Mucosa of gallbladder (tissue), 1 donor: Measurements from ENCODE around the gene PDE4DIP. TPM values are rescaled to one million over a fixed set of nuclear protein-coding genes. Genes with fewer than 3 reads are reported as not detected.
"Not testable (repeated sequence)": the region's sequence is repeated elsewhere in the genome, so short reads cannot be mapped to it uniquely, and the experiment has no call there.

ENCODE experiments used
- DNase-seq: peaks from one replicate; pipeline ENCODE4 v3.0.0-alpha.2; 2020; ENCODE audit warnings: low spot score
- total RNA-seq: library from RNA; stranded (reverse); gene quantifications from one replicate; pipeline ENCODE4 v1.2.1, GENCODE V29; 2021
- donor health status: DM: no; HTN: no; CAD: no.

PDE4DIP gene
- total RNA-seq, 1 donor from 2014 or later, result 78.2 TPM

DNA sequence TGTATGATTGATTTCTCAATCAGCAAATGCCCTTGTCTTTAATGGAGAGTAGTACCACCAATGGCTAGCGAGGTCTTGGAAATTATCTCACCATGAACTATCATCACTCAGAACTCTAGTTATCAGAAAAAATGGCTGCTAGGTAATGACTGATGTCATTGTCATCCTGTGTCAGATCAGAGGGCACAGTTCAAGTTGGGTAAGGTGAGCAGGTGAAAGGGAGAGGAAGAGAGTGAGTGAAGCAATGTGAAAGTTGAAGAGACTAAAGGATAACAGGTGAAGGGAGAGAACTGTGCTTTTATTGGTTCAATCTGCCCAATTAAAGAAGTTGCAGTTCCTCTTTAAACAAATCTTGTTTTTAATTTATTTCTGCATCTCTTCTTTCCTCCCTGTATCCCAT is 76.8 kb downstream of the PDE4DIP start:
- not testable (repeated sequence) for DNase-seq

DNA sequence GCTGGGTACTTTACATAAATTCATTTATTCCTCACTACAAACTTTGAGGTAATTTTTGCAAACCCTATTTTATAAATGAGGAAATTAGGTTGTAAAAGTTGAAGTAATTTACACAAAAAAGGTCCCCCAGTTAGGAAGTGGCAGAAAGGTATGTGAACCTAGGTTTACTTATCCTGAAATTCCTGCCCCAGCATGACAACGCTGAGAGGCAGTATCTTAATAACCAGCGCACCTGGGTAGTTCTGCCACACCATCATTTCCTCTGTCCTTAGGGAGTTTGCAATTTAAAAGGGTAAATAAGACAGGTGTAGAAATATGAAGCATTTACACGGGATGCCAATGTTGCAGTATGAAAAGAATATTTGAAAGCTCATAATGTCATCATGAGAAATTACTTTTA is 79.6 kb downstream of the PDE4DIP start:
- not testable (repeated sequence) for DNase-seq

DNA sequence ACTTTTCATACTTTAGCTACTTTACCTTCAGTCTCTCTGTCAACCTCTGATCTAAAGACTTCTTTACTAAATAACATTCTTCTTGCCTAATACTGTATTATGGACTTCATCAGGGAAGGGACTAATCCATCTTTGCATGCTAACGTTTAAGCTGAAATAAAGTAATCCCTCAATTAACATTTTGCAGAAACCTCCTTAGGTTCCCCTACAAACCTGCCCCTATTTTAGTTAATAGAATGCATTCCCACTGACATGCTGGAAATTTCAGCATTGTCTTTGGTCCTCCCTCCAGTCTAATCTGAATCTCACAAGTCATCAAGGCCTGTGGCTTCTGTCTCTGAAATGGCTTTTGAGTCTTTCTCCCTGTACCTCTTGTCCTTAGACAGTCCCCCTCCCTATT is 83.4 kb downstream of the PDE4DIP start:
- not testable (repeated sequence) for DNase-seq

DNA sequence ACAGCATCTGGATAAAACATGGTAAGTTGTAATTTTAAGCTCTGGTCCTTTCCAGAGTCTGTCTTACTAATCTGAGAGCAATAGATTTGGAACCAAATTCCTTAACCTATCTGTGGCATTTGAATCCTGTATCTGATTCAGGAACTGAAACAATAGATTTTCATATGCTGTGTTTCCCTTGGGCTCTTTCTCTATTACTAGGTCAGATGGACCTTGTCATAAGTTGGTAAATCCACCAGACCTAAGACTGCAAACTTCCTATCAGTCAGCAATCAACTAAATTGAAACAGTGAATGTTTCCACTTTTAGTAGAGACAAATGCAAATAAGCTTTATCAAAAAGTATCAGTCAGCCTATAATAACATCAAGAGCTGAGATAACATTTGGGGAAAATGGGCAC is 85.0 kb downstream of the PDE4DIP start:
- DNase-seq, result not testable (repeated sequence)

DNA sequence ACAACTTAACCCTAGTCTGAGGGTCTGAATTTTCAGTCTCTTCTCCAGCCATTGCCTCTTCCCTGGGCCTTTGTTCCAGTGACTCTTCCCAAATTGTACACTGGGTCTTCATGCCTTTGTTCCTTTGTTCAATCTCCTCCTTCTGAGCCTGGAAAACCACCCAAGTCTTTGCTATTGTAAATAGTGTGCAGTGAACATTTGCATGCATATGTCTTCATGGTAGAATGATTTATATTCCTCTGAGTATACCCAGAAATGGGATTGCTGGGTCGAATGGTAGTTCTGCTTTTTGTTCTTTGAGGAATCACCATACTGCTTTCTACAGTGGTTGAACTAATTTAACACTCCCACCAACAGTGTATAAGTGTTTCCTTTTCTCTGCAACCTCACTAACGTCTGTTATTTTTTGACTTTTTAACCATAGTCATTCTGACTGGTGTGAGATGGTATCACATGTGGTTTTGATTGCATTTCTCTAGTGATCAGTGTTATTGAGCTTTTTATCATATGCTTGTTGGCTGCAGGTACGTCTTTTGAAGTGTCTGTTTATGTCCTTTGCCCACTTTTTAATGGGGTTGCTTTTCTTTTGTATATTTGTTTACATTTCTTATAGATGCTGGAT is 91.3 kb downstream of the PDE4DIP start:
- DNase-seq, result not testable (repeated sequence)

DNA sequence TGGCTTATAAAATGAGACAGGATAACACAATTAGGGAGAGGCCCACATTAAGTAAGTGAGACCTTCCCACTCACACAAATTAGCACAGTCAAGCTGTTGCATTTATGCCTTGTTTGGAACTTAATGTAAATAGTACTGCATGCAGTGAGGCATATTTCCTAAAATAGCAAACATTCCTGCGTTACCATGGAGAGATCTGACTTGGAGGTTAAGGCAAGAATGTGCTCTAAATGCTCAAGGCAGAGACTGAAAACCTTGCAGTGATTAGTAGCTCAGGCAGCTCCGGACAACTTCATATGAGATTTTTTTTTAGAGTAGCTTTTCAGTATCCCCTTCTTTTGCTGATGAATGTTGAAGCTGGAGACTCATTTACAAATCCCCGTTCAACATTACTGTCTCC is 98.7 kb downstream of the PDE4DIP start:
- DNase-seq, result not testable (repeated sequence)

DNA sequence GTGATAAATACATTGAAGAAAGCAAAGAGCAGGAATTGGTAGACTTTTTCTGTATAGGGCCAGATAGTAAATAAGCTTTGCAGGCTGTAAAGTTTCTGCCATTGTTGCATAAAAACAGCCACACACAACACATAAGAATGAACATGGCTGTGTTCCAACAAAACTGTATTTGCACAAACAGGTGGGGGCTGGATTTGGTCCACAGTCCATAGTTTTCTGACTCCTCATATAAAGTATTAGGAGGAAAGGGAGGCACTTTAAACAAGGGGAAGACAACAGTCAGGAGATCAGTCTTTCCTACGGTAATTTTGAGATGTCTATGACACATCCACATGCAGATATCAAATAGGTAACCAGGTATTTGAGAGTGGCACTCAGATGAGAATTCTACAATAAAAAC is 100.9 kb downstream of the PDE4DIP start:
- DNase-seq, result not testable (repeated sequence)

DNA sequence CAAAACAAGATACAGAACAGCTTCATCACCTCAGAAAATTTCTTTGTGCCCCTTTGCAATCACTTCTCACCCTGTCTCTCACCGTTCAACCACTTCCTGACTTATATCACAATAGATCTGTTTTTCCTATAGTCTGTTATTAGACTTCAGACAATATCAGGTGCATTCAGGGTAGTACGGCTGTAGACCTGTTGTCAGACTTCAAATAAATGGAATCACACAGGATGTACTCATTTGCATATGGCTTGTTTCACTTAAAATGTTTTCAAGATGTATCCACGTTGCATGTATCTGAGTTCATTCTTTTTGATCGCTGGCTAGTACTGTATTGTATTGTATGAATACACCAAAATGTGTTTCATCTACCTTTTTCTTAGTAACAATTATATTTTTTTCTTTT is 104.5 kb downstream of the PDE4DIP start:
- not testable (repeated sequence) for DNase-seq

DNA sequence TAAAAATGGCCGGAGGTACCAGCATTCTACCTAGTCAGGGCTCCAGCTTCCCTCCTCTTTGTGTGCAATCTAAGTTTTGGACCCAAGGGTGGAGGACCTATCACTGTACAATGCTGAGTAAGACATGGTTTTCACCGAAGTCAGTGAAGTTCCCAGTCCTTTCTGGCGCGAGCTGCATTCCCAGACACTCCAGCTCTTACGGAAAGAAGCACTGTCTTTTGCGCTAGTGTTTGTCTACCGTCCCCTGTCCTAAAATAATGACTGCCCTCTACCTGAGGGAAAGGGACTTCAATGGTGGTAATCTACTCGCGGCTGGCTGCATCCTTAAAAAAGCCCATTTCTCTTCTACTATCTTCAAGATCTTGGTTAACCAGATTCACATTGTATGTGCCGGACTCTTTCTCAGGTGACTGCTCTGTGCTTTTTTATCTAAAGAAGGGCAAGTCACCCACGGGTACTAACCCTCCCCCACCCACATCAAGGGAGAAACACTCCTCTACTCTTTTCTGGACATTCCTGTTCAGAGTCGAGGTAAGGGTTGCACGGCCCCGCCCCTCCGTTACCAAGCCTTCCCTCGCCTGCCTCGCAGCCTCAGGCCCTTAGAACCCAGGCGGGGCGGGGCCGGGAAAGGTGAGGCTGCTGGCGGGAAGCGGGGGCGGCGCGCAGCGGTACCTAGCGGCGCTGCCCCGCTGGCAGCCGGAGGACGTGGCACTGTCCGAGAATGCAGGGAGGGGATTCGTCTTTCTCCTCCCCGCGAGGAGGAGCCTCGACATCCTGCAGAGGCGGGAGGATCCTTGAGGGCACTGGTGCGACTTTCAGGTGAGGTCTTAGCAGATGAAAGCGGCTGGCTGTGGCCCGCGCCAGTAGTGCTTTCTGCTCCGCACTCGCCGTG is 107.4 kb downstream of the PDE4DIP start:
- DNase-seq, result peak; percentile 80

DNA sequence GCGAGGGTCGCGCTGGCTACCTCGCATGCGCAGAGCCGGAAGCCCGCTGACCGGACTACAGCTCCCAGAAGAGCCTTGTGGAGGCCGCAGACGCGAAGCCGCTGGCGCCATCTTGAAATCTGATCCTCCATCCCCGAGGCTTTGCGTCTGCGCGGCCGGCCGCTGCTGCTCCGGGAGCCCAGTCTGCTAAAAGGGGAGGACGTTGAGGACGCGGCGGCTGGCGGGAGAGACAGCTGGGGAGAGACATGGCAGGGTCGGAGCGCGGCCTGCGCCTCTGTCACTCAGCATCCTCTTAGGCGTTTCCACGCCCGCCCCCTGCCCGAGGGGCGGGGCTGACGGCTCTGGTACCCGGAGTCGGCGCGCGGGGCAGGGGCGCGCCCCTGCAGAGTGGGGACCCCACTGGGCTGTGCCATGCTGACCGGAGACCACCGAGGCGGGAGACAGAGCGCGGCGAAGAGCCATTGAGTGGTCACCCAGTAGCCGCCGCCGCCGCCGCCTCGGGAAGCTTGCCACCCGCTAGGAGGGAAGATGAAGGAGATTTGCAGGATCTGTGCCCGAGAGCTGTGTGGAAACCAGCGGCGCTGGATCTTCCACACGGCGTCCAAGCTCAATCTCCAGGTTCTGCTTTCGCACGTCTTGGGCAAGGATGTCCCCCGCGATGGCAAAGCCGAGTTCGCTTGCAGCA is 108.2 kb downstream of the PDE4DIP start:
- DNase-seq, result peak; percentile 79

DNA sequence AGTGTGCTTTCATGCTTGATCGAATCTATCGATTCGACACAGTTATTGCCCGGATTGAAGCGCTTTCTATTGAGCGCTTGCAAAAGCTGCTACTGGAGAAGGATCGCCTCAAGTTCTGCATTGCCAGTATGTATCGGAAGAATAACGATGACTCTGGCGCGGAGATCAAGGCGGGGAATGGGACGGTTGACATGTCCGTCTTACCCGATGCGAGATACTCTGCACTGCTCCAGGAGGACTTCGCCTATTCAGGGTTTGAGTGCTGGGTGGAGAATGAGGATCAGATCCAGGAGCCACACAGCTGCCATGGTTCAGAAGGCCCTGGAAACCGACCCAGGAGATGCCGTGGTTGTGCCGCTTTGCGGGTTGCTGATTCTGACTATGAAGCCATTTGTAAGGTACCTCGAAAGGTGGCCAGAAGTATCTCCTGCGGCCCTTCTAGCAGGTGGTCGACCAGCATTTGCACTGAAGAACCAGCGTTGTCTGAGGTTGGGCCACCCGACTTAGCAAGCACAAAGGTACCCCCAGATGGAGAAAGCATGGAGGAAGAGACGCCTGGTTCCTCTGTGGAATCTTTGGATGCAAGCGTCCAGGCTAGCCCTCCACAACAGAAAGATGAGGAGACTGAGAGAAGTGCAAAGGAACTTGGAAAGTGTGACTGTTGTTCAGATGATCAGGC is 108.8 kb downstream of the PDE4DIP start:
- not testable (repeated sequence) for DNase-seq

DNA sequence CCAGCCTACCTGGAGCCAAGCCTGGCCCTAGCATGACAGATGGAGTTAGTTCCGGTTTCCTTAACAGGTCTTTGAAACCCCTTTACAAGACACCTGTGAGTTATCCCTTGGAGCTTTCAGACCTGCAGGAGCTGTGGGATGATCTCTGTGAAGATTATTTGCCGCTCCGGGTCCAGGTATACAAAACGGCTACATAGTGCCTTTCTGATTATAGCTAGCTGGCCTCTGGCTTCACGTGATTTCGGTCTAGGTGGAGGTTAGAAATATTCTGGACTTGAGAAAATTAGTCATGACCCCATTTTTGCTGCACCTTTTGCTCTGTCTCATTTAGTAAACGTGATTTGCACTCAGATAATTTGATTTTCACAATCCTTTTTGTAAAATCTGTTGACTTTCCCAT is 109.5 kb downstream of the PDE4DIP start:
- not testable (repeated sequence) for DNase-seq

DNA sequence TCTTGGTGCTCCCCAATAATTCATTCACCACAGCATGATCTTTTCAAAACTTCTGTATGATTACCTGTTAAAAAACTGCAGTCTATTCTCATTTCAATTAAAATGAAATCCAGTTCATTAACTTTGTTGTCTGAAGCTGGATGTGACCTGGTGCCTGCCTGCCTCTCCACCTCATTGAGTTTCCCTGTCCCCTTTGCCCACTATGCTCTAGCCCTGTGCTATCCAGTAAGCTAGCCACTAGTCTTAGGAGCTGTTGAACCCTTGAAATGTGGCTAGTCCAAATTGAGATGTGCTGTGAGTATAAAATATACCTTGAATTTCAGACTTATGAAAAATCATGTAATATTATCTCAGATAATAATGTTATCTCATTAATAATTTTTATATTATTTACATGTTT is 114.1 kb downstream of the PDE4DIP start:
- DNase-seq, result not testable (repeated sequence)

DNA sequence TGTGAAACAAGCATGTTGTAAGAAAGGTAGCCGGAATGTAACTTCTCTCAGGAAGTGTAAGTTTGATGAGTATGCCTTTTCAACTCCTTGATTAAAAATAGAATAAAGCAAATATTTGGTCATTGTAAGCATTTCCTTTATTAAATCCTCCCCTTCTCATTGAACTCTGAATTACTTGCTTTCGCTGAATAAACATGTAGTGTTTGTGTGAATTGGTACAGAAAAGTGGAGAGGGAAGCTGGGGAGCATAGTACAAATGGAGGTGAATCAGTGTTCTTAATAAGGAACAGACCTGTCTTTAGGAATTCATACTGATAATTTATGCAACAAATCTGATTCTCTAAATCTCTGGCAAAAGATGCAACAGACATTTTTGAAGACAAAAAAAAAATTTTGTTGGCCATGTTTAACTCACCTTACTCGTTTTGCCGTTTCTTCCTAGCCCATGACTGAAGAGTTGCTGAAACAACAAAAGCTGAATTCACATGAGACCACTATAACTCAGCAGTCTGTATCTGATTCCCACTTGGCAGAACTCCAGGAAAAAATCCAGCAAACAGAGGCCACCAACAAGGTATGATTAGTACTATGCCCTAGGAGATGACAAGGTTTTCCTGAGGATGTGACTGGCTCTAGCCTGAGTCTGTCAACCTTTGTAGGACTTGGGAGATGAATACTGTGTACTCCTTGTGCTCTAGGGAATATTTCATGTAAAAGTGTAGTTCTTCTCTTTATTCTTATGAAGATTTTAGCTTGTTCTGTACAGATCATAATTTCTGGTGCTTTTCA is 116.2 kb downstream of the PDE4DIP start:
- not testable (repeated sequence) for DNase-seq

DNA sequence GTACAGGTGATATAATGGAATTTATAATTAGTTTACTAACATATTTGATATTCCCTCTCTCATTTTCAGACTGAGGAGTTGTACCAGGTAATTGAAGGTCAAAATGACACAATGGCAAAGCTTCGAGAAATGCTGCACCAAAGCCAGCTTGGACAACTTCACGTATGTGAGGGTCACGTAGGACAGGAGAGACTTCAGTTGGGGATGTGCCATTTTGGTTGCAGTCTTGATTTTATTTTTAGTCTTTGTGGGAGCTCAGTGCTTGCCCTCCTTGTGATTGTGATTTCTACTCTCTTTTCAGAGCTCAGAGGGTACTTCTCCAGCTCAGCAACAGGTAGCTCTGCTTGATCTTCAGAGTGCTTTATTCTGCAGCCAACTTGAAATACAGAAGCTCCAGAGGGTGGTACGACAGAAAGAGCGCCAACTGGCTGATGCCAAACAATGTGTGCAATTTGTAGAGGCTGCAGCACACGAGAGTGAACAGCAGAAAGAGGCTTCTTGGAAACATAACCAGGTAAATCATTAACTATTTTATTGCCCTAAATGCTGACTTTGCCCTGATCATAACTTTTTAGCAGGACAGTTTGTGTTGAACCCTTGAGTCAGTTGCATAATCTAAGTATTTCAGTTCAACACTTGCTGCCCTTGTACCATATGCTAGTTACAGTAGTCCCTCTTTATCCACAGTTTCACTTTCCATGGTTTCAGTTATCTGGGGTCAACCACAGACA is 118.1 kb downstream of the PDE4DIP start:
- DNase-seq, result not testable (repeated sequence)

DNA sequence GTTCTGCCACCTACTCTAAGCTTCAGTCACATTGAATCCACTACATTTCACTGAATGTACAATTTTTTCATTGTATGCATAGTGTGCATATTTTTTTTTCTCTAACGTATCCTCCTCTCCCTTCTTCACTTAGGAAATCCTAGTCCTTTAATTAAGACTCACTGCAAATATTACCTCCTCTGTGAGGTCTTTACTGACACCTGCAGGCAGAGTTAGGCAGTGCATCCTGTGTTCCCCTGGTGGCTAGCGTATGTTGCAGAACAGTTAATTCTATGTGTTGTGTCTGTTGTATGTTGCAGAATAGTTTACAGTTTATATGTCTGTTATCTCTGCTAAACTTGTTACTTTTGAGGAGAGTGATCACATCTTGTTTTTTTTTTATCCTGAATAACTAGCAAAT is 121.9 kb downstream of the PDE4DIP start:
- not testable (repeated sequence) for DNase-seq

DNA sequence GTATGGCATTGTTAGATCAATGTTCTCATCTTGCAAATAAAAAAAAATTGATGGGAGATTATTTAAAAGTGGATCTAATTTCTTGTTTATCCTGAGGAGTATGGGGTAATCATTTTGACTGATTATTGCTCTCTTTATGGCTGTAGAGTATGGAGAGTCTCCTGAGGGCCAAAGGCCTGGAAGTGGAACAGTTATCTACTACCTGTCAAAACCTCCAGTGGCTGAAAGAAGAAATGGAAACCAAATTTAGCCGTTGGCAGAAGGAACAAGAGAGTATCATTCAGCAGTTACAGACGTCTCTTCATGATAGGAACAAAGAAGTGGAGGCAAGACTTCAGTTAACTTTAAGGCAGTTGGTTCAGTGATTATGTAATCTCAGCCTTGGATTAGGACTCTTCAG is 123.4 kb downstream of the PDE4DIP start:
- not testable (repeated sequence) for DNase-seq

DNA sequence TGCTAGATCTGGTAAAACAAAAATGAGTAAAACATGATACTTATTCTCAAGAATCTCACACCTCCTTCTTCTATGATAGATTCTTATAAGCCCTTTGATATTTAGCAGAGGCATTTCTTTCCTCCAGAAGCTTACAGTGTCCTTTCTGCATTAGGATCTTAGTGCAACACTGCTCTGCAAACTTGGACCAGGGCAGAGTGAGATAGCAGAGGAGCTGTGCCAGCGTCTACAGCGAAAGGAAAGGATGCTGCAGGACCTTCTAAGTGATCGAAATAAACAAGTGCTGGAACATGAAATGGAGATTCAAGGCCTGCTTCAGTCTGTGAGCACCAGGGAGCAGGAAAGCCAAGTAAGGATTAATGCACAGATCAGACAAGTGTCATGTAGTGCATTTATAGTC is 124.5 kb downstream of the PDE4DIP start:
- not testable (repeated sequence) for DNase-seq

DNA sequence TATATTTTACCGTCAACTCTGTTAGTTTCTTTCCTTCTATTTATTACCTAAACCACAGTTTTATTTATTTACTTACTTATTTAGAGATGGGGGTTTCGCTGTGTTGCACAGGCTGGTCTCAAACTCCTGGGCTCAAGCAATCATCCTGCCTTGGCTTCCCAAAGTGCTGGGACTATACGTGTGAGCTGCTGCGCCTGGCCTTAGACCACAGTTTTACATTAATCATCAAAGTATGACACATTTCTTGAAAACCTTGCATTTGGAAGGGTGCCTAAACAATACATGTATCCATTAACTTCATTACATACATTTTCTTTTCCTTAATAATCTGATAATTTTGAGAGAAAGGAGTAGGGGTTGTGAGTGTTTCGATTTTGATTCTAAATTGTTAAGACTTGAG is 124.9 kb downstream of the PDE4DIP start:
- not testable (repeated sequence) for DNase-seq

DNA sequence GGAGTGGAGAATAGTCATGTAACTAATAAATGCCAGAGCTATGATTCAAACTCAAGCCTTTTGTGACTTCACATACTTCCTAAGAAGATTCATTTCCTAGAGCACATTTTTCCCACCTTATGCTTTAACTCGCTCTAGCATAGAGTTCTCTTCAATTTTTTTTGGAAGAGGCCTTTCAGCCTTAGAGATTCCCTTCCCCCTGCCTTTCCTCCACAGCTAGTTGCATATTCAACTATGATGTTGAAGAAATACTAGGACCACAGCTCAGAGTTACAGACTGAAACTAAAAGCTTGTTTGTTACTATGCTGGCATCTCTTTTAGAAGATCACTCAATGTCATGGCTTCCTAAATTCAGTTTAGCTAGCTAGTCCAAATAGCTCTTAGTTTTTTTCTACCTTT is 131.2 kb downstream of the PDE4DIP start:
- DNase-seq, result not testable (repeated sequence)
